GM19452 (cell line): ENCODE measurements around the gene SHB.

ENCODE experiments used
- ATAC-seq: cut with Tn5 transposase; IDR thresholded peaks from one replicate; pipeline ENCODE4 v1.9.1; 2021; ENCODE audit not compliant: unreplicated experiment

Gene SHB

GRCh38 chr9:38088006-38088925, 19.2 kb upstream of the SHB start:
- peak; percentile 56 for ATAC-seq

- no peak for ATAC-seq
Observed at GRCh38 chr9:38086496-38086895, 17.5 kb upstream of the SHB start.

DNA sequence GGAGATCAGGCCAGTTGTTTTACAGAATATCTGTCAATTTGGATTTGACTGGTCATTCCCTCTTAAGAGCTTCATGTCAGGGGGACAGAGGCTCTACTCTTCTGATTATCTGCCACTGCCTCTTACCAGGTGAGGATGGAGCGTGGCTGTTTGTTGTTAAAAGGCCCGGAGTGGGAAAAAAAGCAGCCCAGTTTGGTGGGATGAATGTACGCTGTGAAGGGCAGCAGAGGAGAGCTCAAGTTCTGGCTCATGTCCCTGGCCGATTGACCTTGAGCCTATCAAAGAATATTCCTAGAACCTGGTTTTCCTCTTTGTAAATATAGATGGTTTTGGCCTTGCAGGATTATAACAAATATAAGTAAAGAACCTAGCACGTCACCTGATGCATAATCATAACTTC, 16.3 kb upstream of the SHB start:
- no peak for ATAC-seq

DNA sequence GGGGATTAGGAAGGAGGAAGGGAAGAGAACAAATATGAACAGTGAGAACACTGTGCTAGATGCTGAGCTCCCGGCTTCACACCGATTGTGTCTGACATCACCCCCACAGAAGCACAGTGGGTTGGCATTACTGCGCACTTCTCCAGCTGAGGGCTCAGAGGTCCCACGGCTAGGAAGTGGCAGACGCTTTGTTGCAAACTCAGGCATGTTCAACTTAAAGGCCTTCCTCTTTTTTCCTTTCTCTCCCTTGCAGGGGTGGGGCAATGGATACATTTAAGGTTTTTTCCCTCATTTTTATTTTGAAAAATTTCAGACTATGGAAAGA, 15.5 kb upstream of the SHB start:
- no peak for ATAC-seq

DNA sequence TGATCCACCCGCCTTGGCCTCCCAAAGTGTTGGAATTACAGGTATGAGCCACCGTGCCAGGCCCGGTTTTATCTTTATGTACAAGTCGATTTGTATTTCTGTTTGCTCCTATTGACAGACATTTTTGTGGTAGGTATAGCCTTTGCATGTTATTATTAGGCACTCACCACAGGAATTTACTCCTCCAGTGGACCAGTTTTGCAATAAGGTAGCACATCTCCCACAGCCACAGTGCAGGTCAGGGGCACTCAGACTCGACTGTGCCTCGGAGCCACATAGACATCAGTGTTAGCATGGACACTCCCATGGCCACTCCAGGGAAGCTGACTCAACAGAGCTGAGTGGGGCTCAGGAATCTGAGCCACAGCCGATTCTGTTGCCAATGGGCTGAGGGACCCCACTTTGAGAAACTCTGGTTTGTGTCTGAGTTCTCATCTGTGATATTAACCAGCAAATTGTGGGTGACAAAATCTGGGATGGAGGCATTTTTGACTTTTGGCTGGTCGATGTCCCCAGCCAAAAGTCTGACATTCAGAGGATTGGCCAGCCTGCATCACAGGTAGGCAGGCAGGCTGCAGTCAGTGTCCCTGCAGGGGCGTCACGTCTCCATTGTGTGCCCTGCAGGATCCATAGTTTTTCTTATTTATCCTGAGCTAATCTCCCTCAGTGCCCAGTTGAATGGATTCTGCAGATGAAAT, 15.0 kb upstream of the SHB start:
- ATAC-seq: no peak

GRCh38 chr9:38082446-38083287, 13.6 kb upstream of the SHB start:
- ATAC-seq: no peak

DNA sequence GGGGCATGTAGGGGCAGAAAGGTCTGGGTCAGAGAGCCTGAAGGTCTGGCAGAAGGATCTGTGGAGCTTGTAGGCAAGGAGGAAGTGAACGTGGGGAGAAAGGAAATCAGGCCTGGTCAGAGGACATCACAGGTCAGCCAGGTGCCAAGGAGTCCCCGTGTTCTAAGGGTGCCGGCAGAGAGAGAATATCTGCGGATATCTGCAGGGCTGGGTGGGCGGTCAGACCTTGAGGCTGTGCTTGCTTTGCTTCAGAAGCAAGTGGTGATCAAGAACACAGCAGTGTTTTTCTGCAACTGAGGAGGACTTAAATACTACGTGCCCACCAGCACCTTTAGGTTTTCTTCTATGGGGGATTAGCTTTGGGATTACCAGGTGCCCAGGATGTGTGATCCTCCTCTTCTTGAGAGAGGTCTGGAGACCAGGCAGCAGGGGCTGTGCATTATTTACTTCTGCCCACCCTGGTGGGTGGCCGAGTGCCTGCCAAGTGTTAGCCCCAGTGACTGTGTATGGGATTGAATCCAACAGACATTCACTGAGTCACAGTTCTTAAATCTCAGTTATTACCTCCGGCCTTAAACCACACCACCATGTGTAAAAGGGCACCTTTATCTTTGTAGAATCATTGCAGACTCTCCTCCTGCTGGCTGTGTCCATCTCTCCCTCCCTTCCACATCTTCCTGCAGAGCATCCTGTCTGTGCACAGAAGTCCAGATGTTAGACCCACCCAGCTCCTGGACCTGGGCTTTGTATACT, 12.5 kb upstream of the SHB start:
- ATAC-seq: no peak

DNA sequence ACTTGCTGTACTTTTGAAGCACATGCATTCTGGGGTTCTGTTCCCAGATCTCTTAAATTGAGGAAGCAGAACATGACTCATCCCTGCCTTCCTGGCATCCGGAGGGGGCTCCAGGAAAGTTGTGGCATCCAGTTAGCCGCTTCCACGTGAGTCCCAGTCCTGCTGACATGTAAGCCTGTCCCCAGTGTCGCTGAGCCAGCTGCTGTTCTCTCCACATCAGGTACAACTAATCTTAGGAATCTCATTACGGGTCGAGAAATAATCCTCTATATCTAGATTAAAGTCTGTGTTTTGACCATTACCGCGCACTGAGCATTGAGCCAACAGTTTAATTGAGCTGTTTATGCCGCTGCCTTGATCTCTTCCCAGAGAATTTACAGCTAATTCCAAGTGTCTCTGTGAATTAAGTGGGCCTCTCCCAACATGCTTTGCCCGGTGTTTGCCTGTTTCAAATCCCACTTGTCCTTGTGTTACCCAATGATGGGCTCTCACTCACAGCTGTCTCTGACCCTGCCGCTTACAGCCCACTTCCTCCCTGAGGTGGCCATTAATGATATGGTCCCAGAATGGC, 10.5 kb upstream of the SHB start:
- no peak for ATAC-seq

DNA sequence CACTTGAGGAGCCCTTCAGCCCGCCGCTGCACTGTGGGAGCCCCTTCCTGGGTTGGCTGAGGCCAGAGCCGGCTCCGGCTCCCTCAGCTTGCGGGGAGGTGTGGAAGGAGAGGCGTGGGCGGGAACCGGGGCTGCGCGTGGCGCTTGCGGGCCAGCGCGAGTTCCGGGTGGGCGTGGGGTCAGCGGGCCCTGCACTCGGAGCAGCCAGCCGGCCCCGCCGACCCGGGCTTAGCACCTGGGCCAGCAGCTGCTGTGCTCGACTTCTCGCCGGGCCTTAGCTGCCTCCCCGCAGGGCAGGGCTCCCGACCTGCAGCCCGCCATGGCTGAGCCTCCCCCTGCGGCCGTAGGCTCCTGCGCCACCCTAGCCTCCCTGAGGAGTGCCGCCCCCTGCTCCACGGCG, 6.2 kb upstream of the SHB start:
- no peak for ATAC-seq

DNA sequence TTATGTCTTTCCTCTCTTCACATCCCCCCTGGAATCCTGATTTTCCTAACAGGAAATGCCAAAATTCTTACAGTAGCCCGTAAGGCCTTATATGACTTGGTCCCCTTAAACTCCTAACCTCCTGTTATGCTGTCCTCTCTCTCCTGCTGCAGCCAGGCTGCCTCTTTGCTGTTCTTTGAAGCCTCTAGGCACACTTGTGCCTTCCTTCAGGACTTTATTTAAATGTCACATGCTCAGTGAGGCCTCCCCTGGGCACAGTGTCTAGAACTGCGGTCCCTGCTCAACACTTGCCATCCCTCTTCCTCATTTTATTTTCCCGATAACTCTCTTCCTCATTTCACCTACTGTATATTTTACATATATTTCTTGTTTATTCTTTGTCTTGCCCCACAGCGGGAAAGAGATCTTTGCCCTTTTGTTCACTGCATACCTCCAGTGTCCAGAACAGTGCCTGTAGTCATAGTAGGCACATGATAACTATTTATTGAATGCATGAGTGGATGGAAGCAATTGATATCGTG, 5.5 kb upstream of the SHB start:
- no peak for ATAC-seq

DNA sequence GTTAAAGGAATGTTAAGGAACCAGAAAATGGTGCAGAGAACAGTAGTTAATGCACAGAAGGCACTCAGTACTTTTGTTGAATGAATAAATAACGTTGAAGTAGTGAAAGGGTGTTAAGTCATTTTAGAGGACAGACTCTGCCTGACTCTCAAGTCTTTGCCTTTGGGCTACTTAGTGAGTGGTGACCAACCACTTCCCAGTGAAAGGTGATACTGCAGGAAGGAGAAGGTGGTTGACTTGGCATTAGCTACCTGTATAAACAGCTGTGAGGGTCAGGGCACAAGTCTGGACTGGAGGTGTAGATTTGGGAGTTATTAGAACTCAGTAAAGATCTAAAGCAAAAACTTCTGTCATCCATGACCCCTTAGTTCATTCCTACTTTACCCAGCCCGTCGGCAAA, 4.9 kb upstream of the SHB start:
- no peak for ATAC-seq

GRCh38 chr9:38071470-38072134, 2.6 kb upstream of the SHB start:
- no peak for ATAC-seq

GRCh38 chr9:38067859-38068681, 957 bp downstream of the SHB start:
- ATAC-seq: no peak

DNA sequence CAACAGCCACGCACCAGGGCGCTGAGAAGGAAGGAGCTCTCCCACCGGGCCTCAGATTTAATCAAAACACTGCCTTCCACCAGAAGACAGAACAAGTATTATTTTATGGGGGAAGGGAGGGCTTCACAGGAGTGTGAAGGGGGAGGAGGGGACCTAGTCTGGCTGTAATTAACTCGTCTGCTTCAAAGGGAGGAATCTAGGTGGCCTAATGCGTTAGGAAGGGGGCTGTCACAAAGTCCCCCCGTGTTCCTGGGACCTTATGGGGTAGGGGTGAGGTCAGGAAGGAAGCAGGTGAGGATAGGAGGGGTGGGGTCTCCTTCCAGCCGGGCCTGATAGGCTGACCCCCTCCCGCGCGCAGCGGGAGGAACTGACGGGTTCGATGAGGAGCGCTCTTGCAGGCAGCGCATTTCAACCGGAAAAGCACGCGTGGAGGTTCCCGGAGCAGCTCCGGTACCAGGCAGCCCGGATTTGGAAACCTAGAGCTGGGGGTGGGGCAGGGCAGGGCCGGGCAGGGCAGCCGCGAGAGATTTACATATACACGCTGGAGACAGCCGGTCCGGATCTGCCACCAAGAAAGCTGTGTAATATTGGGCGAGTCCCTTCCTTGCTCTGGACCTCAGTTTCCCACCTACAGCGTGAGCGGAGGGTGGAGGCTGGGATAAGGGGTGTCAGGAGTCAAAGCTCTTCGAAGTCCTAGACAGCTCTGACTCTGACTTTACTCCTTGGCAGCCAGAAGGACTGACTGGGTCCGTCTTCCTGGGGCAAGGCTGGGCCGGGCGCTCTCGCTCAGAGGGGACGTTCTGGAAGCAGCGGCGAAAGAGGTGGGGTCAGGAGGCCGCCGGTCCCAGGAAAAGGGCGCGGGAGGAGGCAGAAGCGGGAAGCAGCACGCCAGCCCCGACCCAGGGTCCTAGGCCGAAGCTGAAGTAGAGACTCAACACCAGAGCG, 1.8 kb downstream of the SHB start:
- no peak for ATAC-seq

- ATAC-seq: no peak
Observed at GRCh38 chr9:38066197-38066913, 2.7 kb downstream of the SHB start.

GRCh38 chr9:38065369-38066075, 3.5 kb downstream of the SHB start:
- peak; percentile 37 for ATAC-seq
